ENCODE data around the gene TPST2.

The TPST2 gene

DNA sequence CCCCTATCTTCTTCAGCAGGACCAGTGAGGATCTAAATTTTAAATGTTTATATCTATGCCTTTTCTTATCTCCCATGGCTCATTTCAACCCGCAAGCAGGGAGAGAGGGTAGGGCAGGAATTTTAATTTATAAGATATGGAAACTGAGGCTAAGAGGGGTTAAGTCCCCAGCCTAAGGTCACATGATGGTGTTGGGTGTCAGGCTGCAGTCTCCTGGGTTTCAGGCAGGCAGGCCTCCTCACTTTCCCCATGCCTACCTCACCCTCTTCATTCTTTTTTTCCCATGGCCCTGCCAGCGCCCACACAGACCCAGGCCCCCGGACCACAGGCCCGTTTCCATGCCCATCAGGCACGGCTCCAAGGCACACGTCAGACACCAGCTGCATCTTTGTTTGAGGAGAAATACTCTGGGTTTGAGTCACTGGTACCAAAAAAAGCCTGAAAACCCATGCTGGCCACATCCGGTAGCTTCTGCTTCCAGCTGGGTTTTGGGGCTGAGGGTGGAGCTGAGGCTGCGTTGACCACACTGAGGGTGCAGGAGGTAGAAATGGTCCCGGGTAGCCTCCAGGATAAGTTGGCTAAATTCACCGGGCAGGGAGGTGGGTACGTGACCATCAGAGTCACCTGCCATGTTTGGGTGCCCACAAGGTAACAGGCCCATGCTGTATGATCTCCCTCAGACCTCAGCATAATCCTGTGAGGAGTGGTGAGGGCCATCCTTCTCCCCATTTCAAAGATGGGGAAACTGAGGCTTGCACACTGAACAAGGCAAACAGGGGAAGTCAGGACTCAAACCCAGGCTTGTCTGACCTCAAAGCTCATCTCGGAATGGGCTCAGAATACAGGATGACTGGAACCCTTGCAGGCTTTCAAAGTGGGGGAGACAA is 20.4 kb upstream of the TPST2 start:
- no peak overlapping the region for H3K4me3 ChIP-seq (ENCODE audit: extremely low read depth, insufficient read depth, low read length, poor library complexity, severe bottlenecking)
- H3K9me3 ChIP-seq (ENCODE audit: control insufficient read depth, low read length): no peaks in the 10 kb centered on the region
- 78 to 82% methylated on average over 9 to 11 of the region's 12 CpGs for WGBS, 2 experiments (ENCODE audit: insufficient coverage in 2 of 2)
- H3K4me1 ChIP-seq (ENCODE audit: control insufficient read depth, insufficient read depth, low read length, poor library complexity, severe bottlenecking): no peaks in the 10 kb centered on the region
- H3K36me3 ChIP-seq (ENCODE audit: control insufficient read depth, insufficient read depth, low read length): no peaks in the 10 kb centered on the region
- no peak overlapping the region for H3K27ac ChIP-seq (ENCODE audit: low read depth, low read length, severe bottlenecking)

DNA sequence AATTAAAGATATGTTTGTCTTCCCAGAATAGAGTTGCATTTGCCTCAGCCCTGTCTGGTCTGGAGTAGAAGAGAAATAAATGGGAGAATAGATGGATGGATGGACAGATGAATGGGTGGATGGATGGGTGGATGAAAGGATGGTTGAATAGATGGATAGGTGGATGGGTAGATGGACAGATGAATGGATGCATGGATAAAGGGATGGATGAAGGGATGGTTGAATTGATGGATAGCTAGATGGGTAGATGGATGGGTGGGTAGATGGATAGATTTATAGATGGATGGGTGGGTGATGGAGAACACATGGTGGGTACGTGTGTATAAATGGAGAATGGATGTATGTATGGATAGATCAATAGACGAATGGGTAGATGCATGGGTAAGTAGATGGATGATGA is 19.4 kb upstream of the TPST2 start:
- H3K4me3 ChIP-seq (ENCODE audit: extremely low read depth, insufficient read depth, low read length, poor library complexity, severe bottlenecking): no peak overlapping the region
- no peak overlapping the region for H3K27ac ChIP-seq (ENCODE audit: low read depth, low read length, severe bottlenecking)
- no peaks in the 10 kb centered on the region for H3K9me3 ChIP-seq (ENCODE audit: control insufficient read depth, low read length)
- no peaks in the 10 kb centered on the region for H3K4me1 ChIP-seq (ENCODE audit: control insufficient read depth, insufficient read depth, low read length, poor library complexity, severe bottlenecking)
- WGBS, 2 experiments (ENCODE audit: insufficient coverage in 2 of 2): 96 to 97% methylated on average over 2 of the region's 2 CpGs
- no peaks in the 10 kb centered on the region for H3K36me3 ChIP-seq (ENCODE audit: control insufficient read depth, insufficient read depth, low read length)

DNA sequence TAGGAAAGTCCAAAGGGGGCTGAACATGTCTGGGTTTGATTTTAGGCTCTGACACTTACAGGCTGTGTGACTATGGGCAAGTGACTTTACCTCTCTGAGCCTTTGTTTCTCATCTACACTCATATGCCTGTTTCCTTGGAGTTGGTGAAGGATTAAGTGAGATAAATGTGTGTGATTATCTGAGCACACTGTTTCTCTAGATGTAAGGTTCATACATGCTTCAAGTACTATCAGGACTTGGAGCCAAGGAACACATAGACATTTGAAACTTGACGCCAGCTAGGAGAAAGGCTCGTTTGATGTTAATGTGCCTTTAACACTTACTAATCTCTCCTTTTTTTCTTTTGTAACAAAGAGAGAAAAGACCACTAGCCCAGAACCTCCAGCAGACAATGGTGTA is 18.2 kb upstream of the TPST2 start:
- no peaks in the 10 kb centered on the region for H3K36me3 ChIP-seq (ENCODE audit: control insufficient read depth, insufficient read depth, low read length)
- no peaks in the 10 kb centered on the region for H3K9me3 ChIP-seq (ENCODE audit: control insufficient read depth, low read length)
- 48% methylated on average over 2 of the region's 2 CpGs; no CpG with 5 or more reads in 1 of the 2 experiments for WGBS, 2 experiments (ENCODE audit: insufficient coverage in 2 of 2)
- no peak overlapping the region for H3K4me3 ChIP-seq (ENCODE audit: extremely low read depth, insufficient read depth, low read length, poor library complexity, severe bottlenecking)
- H3K4me1 ChIP-seq (ENCODE audit: control insufficient read depth, insufficient read depth, low read length, poor library complexity, severe bottlenecking): no peaks in the 10 kb centered on the region
- H3K27ac ChIP-seq (ENCODE audit: low read depth, low read length, severe bottlenecking): no peak overlapping the region

DNA sequence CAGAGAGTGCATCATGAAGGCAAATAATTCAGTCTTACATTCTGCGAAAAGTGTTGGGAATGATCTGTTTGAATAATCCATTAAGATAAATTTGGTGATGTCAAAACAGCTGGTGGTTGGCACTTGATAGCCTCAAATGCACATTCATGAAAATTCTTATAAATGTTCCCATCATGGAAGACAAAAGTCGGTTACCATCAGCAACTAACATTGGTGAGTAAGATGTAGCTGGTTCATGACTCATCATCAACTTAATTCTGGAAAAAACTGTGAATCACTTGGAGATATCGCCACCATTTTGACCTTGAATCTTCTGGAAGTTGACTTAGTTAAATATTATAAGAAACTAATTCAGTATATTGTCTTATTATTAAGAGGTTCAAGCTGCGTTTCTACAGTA is 16.7 kb upstream of the TPST2 start:
- no peak overlapping the region for H3K4me3 ChIP-seq (ENCODE audit: extremely low read depth, insufficient read depth, low read length, poor library complexity, severe bottlenecking)
- no peaks in the 10 kb centered on the region for H3K9me3 ChIP-seq (ENCODE audit: control insufficient read depth, low read length)
- no peak overlapping the region for H3K27ac ChIP-seq (ENCODE audit: low read depth, low read length, severe bottlenecking)
- H3K36me3 ChIP-seq (ENCODE audit: control insufficient read depth, insufficient read depth, low read length): no peaks in the 10 kb centered on the region
- 94 to 100% methylated on average over 1 to 3 of the region's 4 CpGs for WGBS, 2 experiments (ENCODE audit: insufficient coverage in 2 of 2)
- H3K4me1 ChIP-seq (ENCODE audit: control insufficient read depth, insufficient read depth, low read length, poor library complexity, severe bottlenecking): no peaks in the 10 kb centered on the region

DNA sequence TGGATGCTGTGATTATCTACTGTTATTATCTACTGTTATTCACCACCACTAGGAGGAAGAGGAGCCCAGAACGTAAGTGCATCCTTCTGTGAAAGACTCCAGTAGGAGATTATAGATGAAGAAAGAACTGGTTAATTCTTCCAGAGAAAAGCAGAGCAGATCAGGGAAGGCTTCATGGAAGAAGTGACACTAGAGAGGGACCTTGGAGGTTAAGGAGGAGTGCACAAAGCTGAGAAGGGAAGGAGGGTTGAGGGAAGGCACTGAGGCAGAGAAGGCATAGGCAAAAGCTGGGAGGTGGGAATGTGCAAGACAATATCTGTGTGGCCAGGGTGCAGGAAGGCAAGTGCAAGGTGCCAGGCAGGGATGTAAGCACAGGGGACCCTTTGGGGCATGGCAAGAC is 14.4 kb upstream of the TPST2 start:
- 60 to 67% methylated on average over 1 of the region's 1 CpG for WGBS, 2 experiments (ENCODE audit: insufficient coverage in 2 of 2)
- H3K36me3 ChIP-seq (ENCODE audit: control insufficient read depth, insufficient read depth, low read length): no peaks in the 10 kb centered on the region
- no peaks in the 10 kb centered on the region for H3K9me3 ChIP-seq (ENCODE audit: control insufficient read depth, low read length)
- no peak overlapping the region for H3K27ac ChIP-seq (ENCODE audit: low read depth, low read length, severe bottlenecking)
- no peak overlapping the region for H3K4me3 ChIP-seq (ENCODE audit: extremely low read depth, insufficient read depth, low read length, poor library complexity, severe bottlenecking)
- no peaks in the 10 kb centered on the region for H3K4me1 ChIP-seq (ENCODE audit: control insufficient read depth, insufficient read depth, low read length, poor library complexity, severe bottlenecking)

DNA sequence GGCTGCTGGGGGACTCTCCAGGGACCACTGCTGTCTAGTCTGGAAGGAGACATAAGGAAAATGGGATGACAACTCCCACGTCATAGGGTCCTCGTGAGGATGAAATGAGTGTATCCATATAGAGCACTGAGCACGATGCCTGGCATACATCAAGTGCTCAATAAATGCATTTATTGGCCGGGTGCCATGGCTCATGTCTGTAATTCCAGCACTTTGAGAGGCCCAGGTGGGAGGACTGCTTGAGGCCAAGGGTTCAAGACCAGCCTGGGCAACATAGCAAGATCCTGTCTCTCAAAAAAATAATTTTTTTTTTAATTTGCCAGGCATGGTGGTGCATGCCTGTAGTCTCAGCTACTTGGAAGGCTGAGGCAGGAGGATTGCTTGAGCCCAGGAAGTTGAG is 12.2 kb upstream of the TPST2 start:
- Histone ChIP-seq H3K4me3 (ENCODE audit: extremely low read depth, insufficient read depth, low read length, poor library complexity, severe bottlenecking) (no peak overlapping the region), H3K9me3 (ENCODE audit: control insufficient read depth, low read length) (no peaks in the 10 kb centered on the region), H3K27ac (ENCODE audit: low read depth, low read length, severe bottlenecking) (no peak overlapping the region), H3K36me3 (ENCODE audit: control insufficient read depth, insufficient read depth, low read length) (no peaks in the 10 kb centered on the region), H3K4me1 (ENCODE audit: control insufficient read depth, insufficient read depth, low read length, poor library complexity, severe bottlenecking) (no peaks in the 10 kb centered on the region)
- WGBS, 2 experiments (ENCODE audit: insufficient coverage in 2 of 2): 85 to 98% methylated on average over 4 of the region's 4 CpGs

DNA sequence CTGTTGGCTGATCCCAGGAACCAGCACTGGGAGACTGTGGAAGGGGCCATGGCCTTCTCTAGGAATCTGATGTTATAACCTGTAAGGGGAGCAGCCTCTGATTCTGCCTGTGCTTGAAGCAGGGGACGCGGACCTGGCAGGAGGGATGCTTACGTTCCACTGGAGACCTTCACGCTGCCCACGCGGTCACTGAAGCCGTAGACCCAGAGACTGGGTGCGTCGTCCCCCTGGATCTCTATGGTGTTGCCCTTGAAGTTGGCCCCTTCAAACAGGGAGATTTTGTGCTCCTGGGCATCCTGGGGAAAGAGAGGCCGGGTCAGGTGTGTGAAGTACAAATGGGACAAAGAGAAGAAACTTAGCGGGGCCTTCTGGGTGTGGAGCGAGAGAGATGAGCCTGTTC is 11.8 kb upstream of the TPST2 start:
- H3K9me3 ChIP-seq (ENCODE audit: control insufficient read depth, low read length): no peaks in the 10 kb centered on the region
- 96 to 97% methylated on average over 12 of the region's 12 CpGs for WGBS, 2 experiments (ENCODE audit: insufficient coverage in 2 of 2)
- no peak overlapping the region for H3K27ac ChIP-seq (ENCODE audit: low read depth, low read length, severe bottlenecking)
- H3K36me3 ChIP-seq (ENCODE audit: control insufficient read depth, insufficient read depth, low read length): no peaks in the 10 kb centered on the region
- H3K4me1 ChIP-seq (ENCODE audit: control insufficient read depth, insufficient read depth, low read length, poor library complexity, severe bottlenecking): no peaks in the 10 kb centered on the region
- no peak overlapping the region for H3K4me3 ChIP-seq (ENCODE audit: extremely low read depth, insufficient read depth, low read length, poor library complexity, severe bottlenecking)

DNA sequence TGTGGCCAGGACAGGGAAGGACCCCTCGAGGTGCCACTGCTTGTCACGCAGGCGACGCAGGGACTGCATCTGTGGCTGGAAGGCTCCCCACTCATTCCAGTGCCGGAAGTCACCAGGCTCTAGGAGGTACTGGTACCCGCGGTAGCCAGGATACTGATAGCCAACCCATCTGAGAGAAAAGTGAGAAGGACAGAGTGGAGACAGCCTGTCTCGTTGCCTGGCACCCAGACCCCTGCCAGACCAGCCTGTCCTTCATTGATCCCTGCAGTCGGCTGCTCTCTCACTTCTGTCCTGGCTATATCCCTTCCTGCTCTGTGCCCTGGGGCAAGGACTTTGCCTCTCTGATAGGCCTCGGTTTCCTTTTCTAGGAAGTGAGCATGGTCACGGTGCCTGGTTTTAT is 9.6 kb upstream of the TPST2 start:
- no peaks in the 10 kb centered on the region for H3K36me3 ChIP-seq (ENCODE audit: control insufficient read depth, insufficient read depth, low read length)
- no peaks in the 10 kb centered on the region for H3K4me1 ChIP-seq (ENCODE audit: control insufficient read depth, insufficient read depth, low read length, poor library complexity, severe bottlenecking)
- WGBS, 2 experiments (ENCODE audit: insufficient coverage in 2 of 2): 91 to 94% methylated on average over 9 to 10 of the region's 11 CpGs
- H3K4me3 ChIP-seq (ENCODE audit: extremely low read depth, insufficient read depth, low read length, poor library complexity, severe bottlenecking): no peak overlapping the region
- H3K9me3 ChIP-seq (ENCODE audit: control insufficient read depth, low read length): no peaks in the 10 kb centered on the region
- H3K27ac ChIP-seq (ENCODE audit: low read depth, low read length, severe bottlenecking): no peak overlapping the region

DNA sequence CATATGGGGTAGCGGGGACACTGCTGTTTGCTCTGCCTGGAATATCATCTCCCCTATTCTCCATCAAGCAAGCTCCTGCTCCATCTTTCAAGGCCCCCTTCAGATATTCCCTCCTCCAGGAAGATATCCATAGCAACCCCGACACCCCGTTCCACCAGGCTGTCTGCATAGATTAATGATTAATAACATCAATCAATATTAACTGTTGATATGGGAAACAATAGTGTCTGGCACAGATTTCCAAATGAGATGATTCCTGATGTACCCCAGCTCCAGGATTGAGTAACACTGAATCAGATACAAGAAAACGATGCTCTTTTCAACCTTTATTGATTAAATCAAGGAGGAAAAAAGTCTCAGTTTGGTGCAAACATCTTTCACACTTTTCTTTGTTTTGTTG is 7.5 kb upstream of the TPST2 start:
- Histone ChIP-seq H3K36me3 (ENCODE audit: control insufficient read depth, insufficient read depth, low read length) (no peaks in the 10 kb centered on the region), H3K4me1 (ENCODE audit: control insufficient read depth, insufficient read depth, low read length, poor library complexity, severe bottlenecking) (no peaks in the 10 kb centered on the region), H3K4me3 (ENCODE audit: extremely low read depth, insufficient read depth, low read length, poor library complexity, severe bottlenecking) (no peak overlapping the region), H3K27ac (ENCODE audit: low read depth, low read length, severe bottlenecking) (no peak overlapping the region), H3K9me3 (ENCODE audit: control insufficient read depth, low read length) (no peaks in the 10 kb centered on the region)
- 82 to 100% methylated on average over 1 to 2 of the region's 4 CpGs for WGBS, 2 experiments (ENCODE audit: insufficient coverage in 2 of 2)

DNA sequence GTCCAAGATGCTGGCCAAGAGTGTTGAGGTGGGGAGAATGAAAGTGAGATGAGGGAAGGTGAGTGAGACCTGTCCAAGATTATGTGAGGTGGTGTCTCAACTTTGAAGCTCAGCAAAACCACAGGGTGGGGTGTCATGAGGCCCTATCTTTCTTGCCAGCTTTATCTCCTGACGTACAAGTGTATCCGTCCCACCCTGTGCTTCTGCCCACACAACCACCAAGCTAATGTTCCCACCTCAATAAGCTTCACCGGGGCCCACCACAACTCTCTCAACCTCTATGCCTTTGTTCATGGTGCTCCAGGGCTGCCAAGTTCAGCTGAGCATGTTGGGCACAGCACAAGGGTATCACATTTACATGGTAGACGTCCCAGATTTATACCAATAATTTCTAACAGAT is 7.1 kb upstream of the TPST2 start:
- Histone ChIP-seq H3K4me3 (ENCODE audit: extremely low read depth, insufficient read depth, low read length, poor library complexity, severe bottlenecking) (no peak overlapping the region), H3K4me1 (ENCODE audit: control insufficient read depth, insufficient read depth, low read length, poor library complexity, severe bottlenecking) (no peaks in the 10 kb centered on the region), H3K9me3 (ENCODE audit: control insufficient read depth, low read length) (no peaks in the 10 kb centered on the region), H3K36me3 (ENCODE audit: control insufficient read depth, insufficient read depth, low read length) (no peaks in the 10 kb centered on the region), H3K27ac (ENCODE audit: low read depth, low read length, severe bottlenecking) (no peak overlapping the region)
- 100% methylated on average over 3 of the region's 4 CpGs for WGBS, 2 experiments (ENCODE audit: insufficient coverage in 2 of 2)

DNA sequence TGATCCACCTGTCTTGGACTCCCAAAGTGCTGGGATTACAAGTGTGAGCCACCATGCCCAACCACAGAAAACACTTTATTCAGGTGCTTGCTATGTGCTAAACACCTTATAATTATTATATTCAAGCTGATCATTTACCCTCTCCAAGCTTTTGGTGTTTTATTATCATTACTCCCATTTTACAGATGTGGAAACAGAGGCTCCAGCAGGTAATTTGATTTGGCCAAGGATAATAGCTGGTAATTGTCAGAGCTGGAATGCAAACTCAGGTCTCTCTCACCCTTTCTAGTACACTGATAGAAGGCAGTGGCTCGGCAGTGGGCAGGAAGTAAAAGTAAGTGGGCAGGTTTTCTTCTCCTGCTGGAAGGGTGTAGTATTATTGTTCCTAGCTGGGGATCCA is 3.8 kb upstream of the TPST2 start:
- H3K4me1 ChIP-seq (ENCODE audit: control insufficient read depth, insufficient read depth, low read length, poor library complexity, severe bottlenecking): no peaks in the 10 kb centered on the region
- no peak overlapping the region for H3K4me3 ChIP-seq (ENCODE audit: extremely low read depth, insufficient read depth, low read length, poor library complexity, severe bottlenecking)
- H3K9me3 ChIP-seq (ENCODE audit: control insufficient read depth, low read length): no peaks in the 10 kb centered on the region
- WGBS, 2 experiments (ENCODE audit: insufficient coverage in 2 of 2): 56 to 100% methylated on average over 1 of the region's 1 CpG
- peaks cover under 1% of the 10 kb centered on the region for H3K36me3 ChIP-seq (ENCODE audit: control insufficient read depth, insufficient read depth, low read length)
- H3K27ac ChIP-seq (ENCODE audit: low read depth, low read length, severe bottlenecking): no peak overlapping the region
